Hepatocyte (in vitro differentiated cells): ENCODE data around the gene GTPBP2. TPM values are rescaled to one million over a fixed set of nuclear protein-coding genes. Genes with fewer than 3 reads are reported as not detected.
"Not testable (repeated sequence)": the region's sequence is repeated elsewhere in the genome, so short reads cannot be mapped to it uniquely, and the experiment has no call there.

Experiments used
- DNase-seq: peaks from one replicate; pipeline ENCODE4 v3.0.0-alpha.2; 2016; ENCODE audit warnings: low spot score
- H2AFZ ChIP-seq: fragments of 200-600 bp; sonication (generic); 2 replicates; pipeline ENCODE4 v1.6.0; 2016; ENCODE audit warnings: antibody characterized with exemption, mild to moderate bottlenecking
- H3K27ac ChIP-seq: fragments of 200-600 bp; sonication (generic); 2 replicates; pipeline ENCODE4 v1.5.1; 2016; ENCODE audit warnings: mild to moderate bottlenecking
- H3K27me3 ChIP-seq: fragments of 200-600 bp; sonication (generic); 2 replicates; pipeline ENCODE4 v1.6.1; 2016
- H3K36me3 ChIP-seq: fragments of 200-600 bp; sonication (generic); replicated peaks from 2 replicates; pipeline ENCODE4 v1.5.1; 2016; ENCODE audit warnings: low read depth; ENCODE audit not compliant: insufficient read depth
- H3K4me1 ChIP-seq: fragments of 200-600 bp; sonication (generic); 2 replicates; pipeline ENCODE4 v1.5.1; 2016; ENCODE audit warnings: mild to moderate bottlenecking, moderate library complexity; ENCODE audit not compliant: insufficient read depth
- H3K4me2 ChIP-seq: fragments of 200-600 bp; sonication (generic); 2 replicates; pipeline ENCODE4 v1.6.0; 2016
- H3K4me3 ChIP-seq: fragments of 200-600 bp; sonication (generic); 2 replicates; pipeline ENCODE4 v1.5.1; 2016; ENCODE audit warnings: mild to moderate bottlenecking
- H3K79me2 ChIP-seq: fragments of 200-600 bp; sonication (generic); 2 replicates; pipeline ENCODE4 v1.6.0; 2017; ENCODE audit warnings: mild to moderate bottlenecking
- H3K9me2 ChIP-seq: fragments of 200-600 bp; sonication (generic); replicated peaks from 2 replicates; pipeline ENCODE4 v1.6.0; 2017; ENCODE audit warnings: mild to moderate bottlenecking; ENCODE audit not compliant: insufficient read depth
- H3K9me3 ChIP-seq: fragments of 200-600 bp; sonication (generic); 2 replicates; pipeline ENCODE4 v1.5.1; 2016; ENCODE audit warnings: low read depth, mild to moderate bottlenecking
- H4K20me1 ChIP-seq: fragments of 200-600 bp; sonication (generic); 2 replicates; pipeline ENCODE4 v1.6.0; 2016; ENCODE audit warnings: mild to moderate bottlenecking; ENCODE audit not compliant: insufficient read depth, poor library complexity, severe bottlenecking
- CTCF ChIP-seq: fragments of 200-600 bp; sonication (generic); IDR thresholded peaks from 2 replicates; pipeline ENCODE4 v1.5.1; 2016; ENCODE audit warnings: antibody characterized with exemption, mild to moderate bottlenecking; ENCODE audit not compliant: poor library complexity
- EZH2 ChIP-seq: fragments of 200-600 bp; sonication (generic); IDR thresholded peaks from 2 replicates; pipeline ENCODE4 v1.6.1; 2016; ENCODE audit warnings: antibody characterized with exemption, mild to moderate bottlenecking, borderline replicate concordance
- EZH2phosphoT487 ChIP-seq: fragments of 200-600 bp; sonication (generic); IDR thresholded peaks from one replicate; pipeline ENCODE4 v1.6.1; 2018; ENCODE audit warnings: antibody characterized with exemption, mild to moderate bottlenecking, low read depth, moderate library complexity; ENCODE audit not compliant: unreplicated experiment, severe bottlenecking
- WGBS: methylation state at CpG from one replicate; pipeline ENCODE4 v1.1.6; 2016; ENCODE audit warnings: low lambda C conversion rate; ENCODE audit errors: missing lambda C conversion rate; 5-methylcytosine and 5-hydroxymethylcytosine counted together
- polyA plus RNA-seq: library from polyadenylated mRNA; unstranded; fragments of >200 nt; fragmentation: Nextera tagmentation; extraction: Ambion mirVana; gene quantifications from 2 replicates; pipeline ENCODE4 v1.2.1, GENCODE V29; 2016
- total RNA-seq: library from RNA; depleted of rRNA; stranded (reverse); fragments of >200 nt; gene quantifications from 2 replicates; pipeline ENCODE4 v1.2.3, GENCODE V29; 2014

The GTPBP2 gene
- total and polyA plus RNA-seq, 2 experiments from 2014 or later, result 21.9 to 59.5 TPM

- Histone ChIP-seq H3K4me3 (no peak overlapping the region), H3K4me2 (peak overlapping the region; percentile 86), H3K36me3 (no peaks in the 10 kb centered on the region), H2AFZ (peak overlapping the region; percentile 88), H3K9me3 (no peaks in the 10 kb centered on the region), H3K27ac (peak overlapping the region; percentile 82), H3K4me1 (peaks cover 8% of the 10 kb centered on the region), H4K20me1 (no peaks in the 10 kb centered on the region), H3K79me2 (peaks cover 37% of the 10 kb centered on the region), H3K9me2 (no peaks in the 10 kb centered on the region), H3K27me3 (no peaks in the 10 kb centered on the region)
- TF ChIP-seq EZH2, result no peak
- TF ChIP-seq EZH2phosphoT487, result no peak
- no peak for TF ChIP-seq CTCF
- no peak for DNase-seq
- WGBS, result 86% methylated on average over 9 of the region's 9 CpGs
These were observed 5.7 kb upstream of the GTPBP2 start for GRCh38 chr6:43634702-43635303.

- H2AFZ ChIP-seq, H3K4me3 ChIP-seq, H3K27me3 ChIP-seq, H4K20me1 ChIP-seq, H3K4me1 ChIP-seq, H3K9me2 ChIP-seq, DNase-seq, H3K36me3 ChIP-seq, H3K27ac ChIP-seq, H3K9me3 ChIP-seq, H3K4me2 ChIP-seq: not testable (repeated sequence)
- H3K79me2 ChIP-seq, result peaks cover 30% of the 10 kb centered on the region
- WGBS, result 92% methylated on average over 7 of the region's 7 CpGs
These were observed 3.9 kb upstream of the GTPBP2 start for GRCh38 chr6:43633002-43633401.

GRCh38 chr6:43630980-43631619, 2.0 kb upstream of the GTPBP2 start:
- no peak for TF ChIP-seq EZH2phosphoT487
- TF ChIP-seq CTCF, result no peak
- no peak for TF ChIP-seq EZH2
- H3K4me3 ChIP-seq, result no peak overlapping the region
- H3K9me2 ChIP-seq, result no peaks in the 10 kb centered on the region
- H3K79me2 ChIP-seq, result peaks cover 24% of the 10 kb centered on the region
- H3K27me3 ChIP-seq, result no peaks in the 10 kb centered on the region
- H3K9me3 ChIP-seq, result no peaks in the 10 kb centered on the region
- H3K4me1 ChIP-seq, result peaks cover 14% of the 10 kb centered on the region
- H3K27ac ChIP-seq, result peak overlapping the region; percentile 31
- H3K4me2 ChIP-seq, result no peak overlapping the region
- 100% methylated on average over 1 of the region's 1 CpG for WGBS
- H2AFZ ChIP-seq, result no peak overlapping the region
- H4K20me1 ChIP-seq, result no peaks in the 10 kb centered on the region
- no peaks in the 10 kb centered on the region for H3K36me3 ChIP-seq
- no peak for DNase-seq

- Histone ChIP-seq H3K9me3 (no peaks in the 10 kb centered on the region), H3K27ac (peak overlapping the region; percentile 91), H3K27me3 (no peaks in the 10 kb centered on the region), H3K4me1 (peaks cover 14% of the 10 kb centered on the region), H3K4me3 (peak overlapping the region; percentile 21), H3K79me2 (peaks cover 24% of the 10 kb centered on the region), H3K36me3 (no peaks in the 10 kb centered on the region), H2AFZ (peak overlapping the region; percentile 50), H4K20me1 (no peaks in the 10 kb centered on the region), H3K9me2 (no peaks in the 10 kb centered on the region), H3K4me2 (peak overlapping the region; percentile 81)
- TF ChIP-seq EZH2phosphoT487, result no peak
- TF ChIP-seq EZH2, result no peak
- TF ChIP-seq CTCF, result no peak
- 1% methylated on average over 41 of the region's 41 CpGs for WGBS
- DNase-seq, result peak; percentile 98
These were observed 639 bp upstream of the GTPBP2 start for GRCh38 chr6:43629505-43630300.
